WTC11 (cell line): Measurements from ENCODE around the gene HERC5. TPM values are rescaled to one million over a fixed set of nuclear protein-coding genes. Genes with fewer than 3 reads are reported as not detected.

Source experiments
- ATAC-seq: fragments of 200-7000 bp; cut with Tn5 transposase; 2 replicates; pipeline ENCODE4 v1.10.0; 2021; ENCODE audit warnings: mild to moderate bottlenecking, moderate library complexity
- CTCF ChIA-PET: fragments of 300-600 bp; sonication (Branson Sonifier 250); formaldehyde crosslinking; loops from one replicate; lab custom pipeline; 2021; ENCODE audit warnings: antibody characterized with exemption; lab: Charles Lee
- POLR2A ChIA-PET: fragments of 350-600 bp; sonication (Branson Sonifier 250); formaldehyde crosslinking; loops from one replicate; lab custom pipeline; 2021; ENCODE audit warnings: antibody characterized with exemption; lab: Charles Lee
- DNase-seq: peaks from one replicate; pipeline ENCODE4 v3.0.0; 2021; ENCODE audit warnings: low spot score
- H3K27ac Mint-ChIP-seq: 2 replicates; pipeline ENCODE4 v1.8.0; 2021; ENCODE audit warnings: mixed read lengths
- H3K27me3 Mint-ChIP-seq: 2 replicates; pipeline ENCODE4 v1.8.0; 2021; ENCODE audit warnings: low read depth, mild to moderate bottlenecking, moderate library complexity, mixed read lengths
- H3K36me3 Mint-ChIP-seq: 2 replicates; pipeline ENCODE4 v1.8.0; 2021; ENCODE audit warnings: mixed read lengths
- H3K4me1 Mint-ChIP-seq: 2 replicates; pipeline ENCODE4 v1.8.0; 2022; ENCODE audit warnings: mixed read lengths
- H3K4me3 Mint-ChIP-seq: 2 replicates; pipeline ENCODE4 v1.8.0; 2021; ENCODE audit warnings: mild to moderate bottlenecking, moderate library complexity, mixed read lengths
- H3K9me3 Mint-ChIP-seq: 2 replicates; pipeline ENCODE4 v1.8.0; 2021; ENCODE audit warnings: mixed read lengths
- CREM ChIP-seq: sonication (generic); formaldehyde crosslinking; IDR thresholded peaks from 2 replicates; pipeline ENCODE4 v1.8.1; 2022; ENCODE audit warnings: mild to moderate bottlenecking, missing genetic modification reagents, moderate library complexity
- GABPB1 ChIP-seq: sonication (generic); formaldehyde crosslinking; IDR thresholded peaks from 2 replicates; pipeline ENCODE4 v1.8.1; 2023; ENCODE audit warnings: mild to moderate bottlenecking, missing genetic modification reagents
- GTF2I ChIP-seq: fragments of 250-450 bp; sonication (Bioruptor Pico); conservative IDR thresholded peaks from 2 replicates; pipeline ENCODE4 v1.4.0; 2021; ENCODE audit warnings: mild to moderate bottlenecking
- NFYB ChIP-seq: sonication (generic); formaldehyde crosslinking; conservative IDR thresholded peaks from 2 replicates; pipeline ENCODE4 v1.8.0; 2022; ENCODE audit warnings: low read depth, missing genetic modification reagents
- RELA ChIP-seq: sonication (generic); formaldehyde crosslinking; IDR thresholded peaks from 2 replicates; pipeline ENCODE4 v1.8.1; 2022; ENCODE audit warnings: missing genetic modification reagents, mild to moderate bottlenecking, borderline replicate concordance
- RORB ChIP-seq: fragments of 250-450 bp; sonication (Bioruptor Pico); IDR thresholded peaks from 2 replicates; pipeline ENCODE4 v1.9.0; 2021; ENCODE audit warnings: mild to moderate bottlenecking
- SMAD3 ChIP-seq: sonication (generic); formaldehyde crosslinking; IDR thresholded peaks from 2 replicates; pipeline ENCODE4 v1.8.0; 2022; ENCODE audit warnings: missing genetic modification reagents, mild to moderate bottlenecking, borderline replicate concordance
- ZBTB21 ChIP-seq: sonication (generic); formaldehyde crosslinking; IDR thresholded peaks from 2 replicates; pipeline ENCODE4 v1.8.1; 2023; ENCODE audit warnings: mild to moderate bottlenecking, missing genetic modification reagents, borderline replicate concordance
- ZNF121 ChIP-seq: sonication (generic); formaldehyde crosslinking; IDR thresholded peaks from 2 replicates; pipeline ENCODE4 v1.8.0; 2023; ENCODE audit warnings: missing genetic modification reagents
- ZNF138 ChIP-seq: sonication (generic); formaldehyde crosslinking; conservative IDR thresholded peaks from 2 replicates; pipeline ENCODE4 v1.8.1; 2022; ENCODE audit warnings: mild to moderate bottlenecking, moderate library complexity, missing genetic modification reagents
- ZNF396 ChIP-seq: fragments of 250-450 bp; sonication (Bioruptor Pico); IDR thresholded peaks from 2 replicates; pipeline ENCODE4 v1.8.0; 2021; ENCODE audit warnings: mild to moderate bottlenecking, moderate library complexity, borderline replicate concordance
- ZNF425 ChIP-seq: fragments of 250-450 bp; sonication (Bioruptor Pico); conservative IDR thresholded peaks from 2 replicates; pipeline ENCODE4 v1.9.0; 2021; ENCODE audit warnings: mild to moderate bottlenecking
- ZNF671 ChIP-seq: fragments of 250-450 bp; sonication (Bioruptor Pico); IDR thresholded peaks from 2 replicates; pipeline ENCODE4 v1.8.0; 2021; ENCODE audit warnings: mild to moderate bottlenecking
- total RNA-seq: library from RNA; stranded (reverse); gene quantifications from 3 replicates; pipeline ENCODE4 v1.2.3, GENCODE V29; 2021
- TF ChIP-seq, protein P1 (sequence below): sonication (generic); formaldehyde crosslinking; IDR thresholded peaks from 2 replicates; pipeline ENCODE4 v1.8.0; 2022; ENCODE audit warnings: mild to moderate bottlenecking, missing genetic modification reagents
- TF ChIP-seq, protein P2 (sequence below): sonication (generic); formaldehyde crosslinking; IDR thresholded peaks from 2 replicates; pipeline ENCODE4 v1.8.0; 2022; ENCODE audit warnings: mild to moderate bottlenecking, missing genetic modification reagents
- TF ChIP-seq, protein P3 (sequence below): fragments of 250-450 bp; sonication (Bioruptor Pico); IDR thresholded peaks from 2 replicates; pipeline ENCODE4 v1.9.0; 2021; ENCODE audit warnings: moderate library complexity, mild to moderate bottlenecking, inconsistent platforms, borderline replicate concordance
- TF ChIP-seq, protein P4 (sequence below): sonication (generic); formaldehyde crosslinking; IDR thresholded peaks from 2 replicates; pipeline ENCODE4 v1.8.1; 2022; ENCODE audit warnings: mild to moderate bottlenecking, missing genetic modification reagents, moderate library complexity, borderline replicate concordance
- TF ChIP-seq, protein P5 (sequence below): sonication (generic); formaldehyde crosslinking; IDR thresholded peaks from 2 replicates; pipeline ENCODE4 v1.8.0; 2023; ENCODE audit warnings: missing genetic modification reagents
- TF ChIP-seq, protein P6 (sequence below): sonication (generic); formaldehyde crosslinking; IDR thresholded peaks from 2 replicates; pipeline ENCODE4 v1.8.1; 2023; ENCODE audit warnings: mild to moderate bottlenecking, missing genetic modification reagents

Gene HERC5
- total RNA-seq, 1 experiment from 2014 or later = 14.3 TPM

DNA sequence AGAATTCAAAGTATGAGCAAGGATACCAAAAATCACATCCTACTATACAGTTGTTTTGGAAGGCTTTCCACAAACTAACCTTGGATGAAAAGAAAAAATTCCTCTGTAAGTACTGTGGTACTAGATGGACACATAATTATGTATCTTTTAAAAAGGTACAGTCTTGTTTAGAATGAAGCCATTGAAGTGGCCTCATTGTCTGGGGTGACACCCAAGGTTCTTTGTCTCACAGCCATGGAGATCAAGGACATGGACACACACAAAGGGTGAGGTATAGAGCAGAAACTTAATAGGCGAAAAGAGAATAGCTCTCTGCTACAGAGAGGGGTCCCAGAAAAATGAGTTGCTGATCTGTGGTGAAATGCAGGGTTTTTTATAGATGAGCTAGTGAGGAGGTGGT, 16.8 kb upstream of the HERC5 start:
- no peaks in the 10 kb centered on the region for H3K27me3 Mint-ChIP-seq
- no peak overlapping the region for H3K4me3 Mint-ChIP-seq
- CTCF ChIA-PET = interaction anchor here (0.9 kb wide), 1 partner anchor 10 kb away, joined by 3 read pairs; no protein-coding TSS in a partner anchor
- TF ChIP-seq ZNF121 = no peak
- TF ChIP-seq, protein P1, sequence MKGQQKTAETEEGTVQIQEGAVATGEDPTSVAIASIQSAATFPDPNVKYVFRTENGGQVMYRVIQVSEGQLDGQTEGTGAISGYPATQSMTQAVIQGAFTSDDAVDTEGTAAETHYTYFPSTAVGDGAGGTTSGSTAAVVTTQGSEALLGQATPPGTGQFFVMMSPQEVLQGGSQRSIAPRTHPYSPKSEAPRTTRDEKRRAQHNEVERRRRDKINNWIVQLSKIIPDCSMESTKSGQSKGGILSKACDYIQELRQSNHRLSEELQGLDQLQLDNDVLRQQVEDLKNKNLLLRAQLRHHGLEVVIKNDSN (CRISPR knock-in tag) = no peak
- TF ChIP-seq, all 79 proteins: peak for 0
- no peak for ATAC-seq
- Mint-ChIP-seq H3K4me1 (peaks cover 36% of the 10 kb centered on the region), H3K9me3 (peaks cover 20% of the 10 kb centered on the region), H3K36me3 (peaks cover 19% of the 10 kb centered on the region), H3K27ac (0 out of 2 replicates have a peak overlapping the region, but pooled peaks have one; percentile 6)
- POLR2A ChIA-PET = no interaction called here
- no peak for DNase-seq

- H3K27ac Mint-ChIP-seq = no peak overlapping the region
- TF ChIP-seq ZNF671 (CRISPR knock-in tag) (no peak), ZNF138 (no peak), ZNF425 (CRISPR knock-in tag) (no peak), RORB (no peak)
- TF ChIP-seq, protein P2, sequence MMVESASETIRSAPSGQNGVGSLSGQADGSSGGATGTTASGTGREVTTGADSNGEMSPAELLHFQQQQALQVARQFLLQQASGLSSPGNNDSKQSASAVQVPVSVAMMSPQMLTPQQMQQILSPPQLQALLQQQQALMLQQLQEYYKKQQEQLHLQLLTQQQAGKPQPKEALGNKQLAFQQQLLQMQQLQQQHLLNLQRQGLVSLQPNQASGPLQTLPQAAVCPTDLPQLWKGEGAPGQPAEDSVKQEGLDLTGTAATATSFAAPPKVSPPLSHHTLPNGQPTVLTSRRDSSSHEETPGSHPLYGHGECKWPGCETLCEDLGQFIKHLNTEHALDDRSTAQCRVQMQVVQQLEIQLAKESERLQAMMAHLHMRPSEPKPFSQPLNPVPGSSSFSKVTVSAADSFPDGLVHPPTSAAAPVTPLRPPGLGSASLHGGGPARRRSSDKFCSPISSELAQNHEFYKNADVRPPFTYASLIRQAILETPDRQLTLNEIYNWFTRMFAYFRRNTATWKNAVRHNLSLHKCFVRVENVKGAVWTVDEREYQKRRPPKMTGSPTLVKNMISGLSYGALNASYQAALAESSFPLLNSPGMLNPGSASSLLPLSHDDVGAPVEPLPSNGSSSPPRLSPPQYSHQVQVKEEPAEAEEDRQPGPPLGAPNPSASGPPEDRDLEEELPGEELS (CRISPR knock-in tag) = no peak
- TF ChIP-seq, protein P3, sequence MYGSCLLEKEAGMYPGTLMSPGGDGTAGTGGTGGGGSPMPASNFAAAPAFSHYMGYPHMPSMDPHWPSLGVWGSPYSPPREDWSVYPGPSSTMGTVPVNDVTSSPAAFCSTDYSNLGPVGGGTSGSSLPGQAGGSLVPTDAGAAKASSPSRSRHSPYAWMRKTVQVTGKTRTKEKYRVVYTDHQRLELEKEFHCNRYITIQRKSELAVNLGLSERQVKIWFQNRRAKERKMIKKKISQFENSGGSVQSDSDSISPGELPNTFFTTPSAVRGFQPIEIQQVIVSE (CRISPR knock-in tag) = no peak
- TF ChIP-seq, protein P4, sequence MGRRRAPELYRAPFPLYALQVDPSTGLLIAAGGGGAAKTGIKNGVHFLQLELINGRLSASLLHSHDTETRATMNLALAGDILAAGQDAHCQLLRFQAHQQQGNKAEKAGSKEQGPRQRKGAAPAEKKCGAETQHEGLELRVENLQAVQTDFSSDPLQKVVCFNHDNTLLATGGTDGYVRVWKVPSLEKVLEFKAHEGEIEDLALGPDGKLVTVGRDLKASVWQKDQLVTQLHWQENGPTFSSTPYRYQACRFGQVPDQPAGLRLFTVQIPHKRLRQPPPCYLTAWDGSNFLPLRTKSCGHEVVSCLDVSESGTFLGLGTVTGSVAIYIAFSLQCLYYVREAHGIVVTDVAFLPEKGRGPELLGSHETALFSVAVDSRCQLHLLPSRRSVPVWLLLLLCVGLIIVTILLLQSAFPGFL (CRISPR knock-in tag) = no peak
- TF ChIP-seq, all 79 proteins: peak for 0
- POLR2A ChIA-PET = no interaction called here
- Mint-ChIP-seq H3K4me1 (peaks cover 47% of the 10 kb centered on the region), H3K4me3 (no peak overlapping the region), H3K27me3 (no peaks in the 10 kb centered on the region), H3K9me3 (peaks cover 20% of the 10 kb centered on the region), H3K36me3 (peaks cover 19% of the 10 kb centered on the region)
- CTCF ChIA-PET = no interaction called here
- DNase-seq (no peak), ATAC-seq (no peak)
These were observed 15.2 kb upstream of the HERC5 start for GRCh38 chr4:88441696-88442095.

DNA sequence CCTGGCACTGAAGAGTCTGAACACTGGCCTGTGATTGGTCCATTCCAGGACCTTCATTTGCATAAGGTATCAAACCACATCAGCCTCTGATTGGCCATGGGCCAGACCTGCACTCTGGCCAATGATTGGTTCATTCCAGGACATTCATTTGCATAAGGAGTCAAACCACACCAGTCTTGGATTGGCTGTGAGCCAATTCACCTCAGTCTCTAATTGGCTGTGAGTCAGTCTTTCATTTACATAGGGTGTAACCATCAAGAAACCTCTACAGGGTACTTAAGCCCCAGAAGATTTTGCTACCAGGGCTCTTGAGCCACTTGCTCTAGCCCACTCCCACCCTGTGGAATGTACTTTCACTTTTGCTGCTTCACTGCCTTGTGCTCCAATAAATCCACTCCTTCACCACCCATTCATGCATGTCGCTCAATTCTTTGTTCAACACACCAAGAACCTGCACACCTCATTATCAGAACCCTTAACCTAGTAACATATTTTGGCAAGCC, 14.2 kb upstream of the HERC5 start:
- peaks cover 19% of the 10 kb centered on the region for H3K36me3 Mint-ChIP-seq
- no peak overlapping the region for H3K27ac Mint-ChIP-seq
- ChIA-PET POLR2A (no interaction called here), CTCF (no interaction called here)
- peaks cover 20% of the 10 kb centered on the region for H3K9me3 Mint-ChIP-seq
- H3K4me1 Mint-ChIP-seq = peaks cover 54% of the 10 kb centered on the region
- DNase-seq (no peak), ATAC-seq (no peak)
- no peaks in the 10 kb centered on the region for H3K27me3 Mint-ChIP-seq
- peak; percentile 21; the same call in 1 of the 2 replicates for TF ChIP-seq NFYB
- TF ChIP-seq, protein P5, sequence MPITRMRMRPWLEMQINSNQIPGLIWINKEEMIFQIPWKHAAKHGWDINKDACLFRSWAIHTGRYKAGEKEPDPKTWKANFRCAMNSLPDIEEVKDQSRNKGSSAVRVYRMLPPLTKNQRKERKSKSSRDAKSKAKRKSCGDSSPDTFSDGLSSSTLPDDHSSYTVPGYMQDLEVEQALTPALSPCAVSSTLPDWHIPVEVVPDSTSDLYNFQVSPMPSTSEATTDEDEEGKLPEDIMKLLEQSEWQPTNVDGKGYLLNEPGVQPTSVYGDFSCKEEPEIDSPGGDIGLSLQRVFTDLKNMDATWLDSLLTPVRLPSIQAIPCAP = no peak
- H3K4me3 Mint-ChIP-seq = no peak overlapping the region

GRCh38 chr4:88443486-88443885, 13.4 kb upstream of the HERC5 start:
- POLR2A ChIA-PET = no interaction called here
- ATAC-seq (peak; percentile 40), DNase-seq (no peak)
- H3K27ac Mint-ChIP-seq = no peak overlapping the region
- peaks cover 20% of the 10 kb centered on the region for H3K9me3 Mint-ChIP-seq
- no peak overlapping the region for H3K4me3 Mint-ChIP-seq
- peaks cover 19% of the 10 kb centered on the region for H3K36me3 Mint-ChIP-seq
- CTCF ChIA-PET = no interaction called here
- H3K4me1 Mint-ChIP-seq = peaks cover 54% of the 10 kb centered on the region
- no peaks in the 10 kb centered on the region for H3K27me3 Mint-ChIP-seq
- TF ChIP-seq GABPB1 = no peak
- TF ChIP-seq, protein P6, sequence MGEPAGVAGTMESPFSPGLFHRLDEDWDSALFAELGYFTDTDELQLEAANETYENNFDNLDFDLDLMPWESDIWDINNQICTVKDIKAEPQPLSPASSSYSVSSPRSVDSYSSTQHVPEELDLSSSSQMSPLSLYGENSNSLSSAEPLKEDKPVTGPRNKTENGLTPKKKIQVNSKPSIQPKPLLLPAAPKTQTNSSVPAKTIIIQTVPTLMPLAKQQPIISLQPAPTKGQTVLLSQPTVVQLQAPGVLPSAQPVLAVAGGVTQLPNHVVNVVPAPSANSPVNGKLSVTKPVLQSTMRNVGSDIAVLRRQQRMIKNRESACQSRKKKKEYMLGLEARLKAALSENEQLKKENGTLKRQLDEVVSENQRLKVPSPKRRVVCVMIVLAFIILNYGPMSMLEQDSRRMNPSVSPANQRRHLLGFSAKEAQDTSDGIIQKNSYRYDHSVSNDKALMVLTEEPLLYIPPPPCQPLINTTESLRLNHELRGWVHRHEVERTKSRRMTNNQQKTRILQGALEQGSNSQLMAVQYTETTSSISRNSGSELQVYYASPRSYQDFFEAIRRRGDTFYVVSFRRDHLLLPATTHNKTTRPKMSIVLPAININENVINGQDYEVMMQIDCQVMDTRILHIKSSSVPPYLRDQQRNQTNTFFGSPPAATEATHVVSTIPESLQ = no peak
- no peak for TF ChIP-seq ZNF396
- no peak for TF ChIP-seq RELA (CRISPR knock-in tag)
- TF ChIP-seq ZBTB21 (CRISPR knock-in tag) = no peak
- TF ChIP-seq GTF2I (CRISPR knock-in tag) = no peak
- no peak for TF ChIP-seq CREM (CRISPR knock-in tag)
- TF ChIP-seq, protein P3 (CRISPR knock-in tag) = no peak
- TF ChIP-seq SMAD3 (CRISPR knock-in tag) = no peak
